GM13977 (cell line): Measurements from ENCODE around the gene SH3RF3.

Experiments used
- DNase-seq: peaks from one replicate; pipeline ENCODE4 v3.0.0; 2012; ENCODE audit warnings: low spot score
- CTCF ChIP-seq: IDR thresholded peaks from 2 replicates; pipeline ENCODE4 v1.5.1; 2012; ENCODE audit warnings: mild to moderate bottlenecking, control low read depth; ENCODE audit not compliant: insufficient read depth; ENCODE audit errors: extremely low read depth, missing control alignments
- in situ Hi-C: fragments of 300-500 bp; cut with MboI; formaldehyde crosslinking; loops from one replicate; pipeline ENCODE4 v1.12.0; 2022; ENCODE audit warnings: low sequenced_read_pairs, low pct_unique_long_range_greater_than_20kb, mixed read lengths, inconsistent platforms; ENCODE audit not compliant: unreplicated experiment

Gene SH3RF3

GRCh38 chr2:109387221-109387735, 258.3 kb downstream of the SH3RF3 start:
- DNase-seq, result no peak
- TF ChIP-seq CTCF, result no peak
- in situ Hi-C loops, result no loop called here

GRCh38 chr2:109387778-109388469, 258.9 kb downstream of the SH3RF3 start:
- no peak for DNase-seq
- in situ Hi-C loops, result no loop called here
- no peak for TF ChIP-seq CTCF

GRCh38 chr2:109391243-109391642, 262.2 kb downstream of the SH3RF3 start:
- DNase-seq, result no peak
- no peak for TF ChIP-seq CTCF
- in situ Hi-C loops, result no loop called here

GRCh38 chr2:109392140-109392539, 263.1 kb downstream of the SH3RF3 start:
- DNase-seq, result no peak
- TF ChIP-seq CTCF, result no peak

GRCh38 chr2:109392816-109393661, 264.0 kb downstream of the SH3RF3 start:
- DNase-seq, result no peak
- no peak for TF ChIP-seq CTCF
- in situ Hi-C loops, result no loop called here

More at GRCh38 chr2:109392140-109392539, 263.1 kb downstream of the SH3RF3 start:
- in situ Hi-C loops, result no loop called here

GRCh38 chr2:109393662-109393972, 264.6 kb downstream of the SH3RF3 start:
- in situ Hi-C loops, result no loop called here
- TF ChIP-seq CTCF, result no peak
- no peak for DNase-seq
